ENCODE results near the gene BGN. TPM values are rescaled to one million over a fixed set of nuclear protein-coding genes. Genes with fewer than 3 reads are reported as not detected.

The BGN gene
- polyA plus RNA-seq, 3 donors = not detected

DNA sequence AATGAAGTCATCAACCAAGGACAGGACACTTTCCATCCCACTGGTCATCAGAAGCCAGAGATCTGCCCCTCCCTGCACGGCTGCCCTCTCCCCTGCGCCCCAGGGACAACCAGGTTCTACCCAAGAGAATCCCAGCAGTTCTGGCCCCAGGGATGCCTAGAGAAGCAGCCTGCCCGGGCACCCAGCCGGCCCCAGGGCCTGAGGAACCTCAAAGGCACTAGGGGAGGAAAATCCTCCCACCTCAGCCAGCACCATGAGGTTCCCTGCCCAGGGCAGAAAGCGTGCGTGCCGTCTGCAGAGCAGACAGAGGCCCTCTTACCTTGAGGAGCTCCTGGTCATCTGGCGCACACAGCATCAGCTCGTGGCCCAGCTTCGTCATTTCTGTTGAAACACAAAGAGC is 32.5 kb upstream of the BGN start:
- Histone ChIP-seq H4K20me1 (ENCODE audit: insufficient read depth, low read length) (no peaks in the 10 kb centered on the region), H3K4me2 (replicated peaks; ENCODE audit: extremely low read depth, low read length, poor library complexity, severe bottlenecking) (no peak overlapping the region), H3K4me3 (replicated peaks in 1 of 3; ENCODE audit: low read depth in 2 of 3, low read length in 3 of 3) (no peak overlapping the region), H3K27ac (ENCODE audit: low read depth in 1 of 2, low read length in 2 of 2) (no peak overlapping the region), H2AFZ (ENCODE audit: insufficient read depth, low read depth, low read length, poor library complexity, severe bottlenecking) (no peak overlapping the region), H3K79me2 (ENCODE audit: insufficient read depth, low read length) (no peaks in the 10 kb centered on the region), H3K36me3 (replicated peaks in 1 of 2; ENCODE audit: control insufficient read depth in 1 of 2, insufficient read depth in 2 of 2, low read length in 2 of 2) (peaks cover 38 to 60% of the 10 kb centered on the region in 2 donors), H3K9ac (ENCODE audit: insufficient read depth, low read length, poor library complexity, severe bottlenecking) (no peak overlapping the region), H3K4me1 (ENCODE audit: control insufficient read depth in 1 of 2, insufficient read depth in 2 of 2, low read length in 2 of 2) (no peaks in the 10 kb centered on the region), H3K27me3 (ENCODE audit: control insufficient read depth in 2 of 2, insufficient read depth in 2 of 2, low read length in 2 of 2) (no peaks in the 10 kb centered on the region), H3K9me3 (replicated peaks in 1 of 2; ENCODE audit: control insufficient read depth in 1 of 2, insufficient read depth in 1 of 2, low read length in 2 of 2) (no peaks in the 10 kb centered on the region)
- 100% methylated on average over 7 of the region's 10 CpGs for WGBS (ENCODE audit: insufficient coverage)
- TF ChIP-seq, protein P1, sequence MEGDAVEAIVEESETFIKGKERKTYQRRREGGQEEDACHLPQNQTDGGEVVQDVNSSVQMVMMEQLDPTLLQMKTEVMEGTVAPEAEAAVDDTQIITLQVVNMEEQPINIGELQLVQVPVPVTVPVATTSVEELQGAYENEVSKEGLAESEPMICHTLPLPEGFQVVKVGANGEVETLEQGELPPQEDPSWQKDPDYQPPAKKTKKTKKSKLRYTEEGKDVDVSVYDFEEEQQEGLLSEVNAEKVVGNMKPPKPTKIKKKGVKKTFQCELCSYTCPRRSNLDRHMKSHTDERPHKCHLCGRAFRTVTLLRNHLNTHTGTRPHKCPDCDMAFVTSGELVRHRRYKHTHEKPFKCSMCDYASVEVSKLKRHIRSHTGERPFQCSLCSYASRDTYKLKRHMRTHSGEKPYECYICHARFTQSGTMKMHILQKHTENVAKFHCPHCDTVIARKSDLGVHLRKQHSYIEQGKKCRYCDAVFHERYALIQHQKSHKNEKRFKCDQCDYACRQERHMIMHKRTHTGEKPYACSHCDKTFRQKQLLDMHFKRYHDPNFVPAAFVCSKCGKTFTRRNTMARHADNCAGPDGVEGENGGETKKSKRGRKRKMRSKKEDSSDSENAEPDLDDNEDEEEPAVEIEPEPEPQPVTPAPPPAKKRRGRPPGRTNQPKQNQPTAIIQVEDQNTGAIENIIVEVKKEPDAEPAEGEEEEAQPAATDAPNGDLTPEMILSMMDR (IDR thresholded peaks at IDR 0.05) = no peak
- DNase-seq = no peak
- no peaks in the 10 kb centered on the region for H3K9me3 Mint-ChIP-seq
- peaks cover 1% of the 10 kb centered on the region for H3K4me1 Mint-ChIP-seq
- no peak overlapping the region for H3K4me3 Mint-ChIP-seq
- H3K27me3 Mint-ChIP-seq (ENCODE audit: low read depth in 3 of 3) = peaks cover 0 to 8% (median 0%) of the 10 kb centered on the region in 3 donors
- intact Hi-C loops (cut with micrococcal nuclease) = no loop called here
- no peak overlapping the region for H3K27ac Mint-ChIP-seq
- H3K36me3 Mint-ChIP-seq = peaks cover 33 to 55% of the 10 kb centered on the region in 2 donors

DNA sequence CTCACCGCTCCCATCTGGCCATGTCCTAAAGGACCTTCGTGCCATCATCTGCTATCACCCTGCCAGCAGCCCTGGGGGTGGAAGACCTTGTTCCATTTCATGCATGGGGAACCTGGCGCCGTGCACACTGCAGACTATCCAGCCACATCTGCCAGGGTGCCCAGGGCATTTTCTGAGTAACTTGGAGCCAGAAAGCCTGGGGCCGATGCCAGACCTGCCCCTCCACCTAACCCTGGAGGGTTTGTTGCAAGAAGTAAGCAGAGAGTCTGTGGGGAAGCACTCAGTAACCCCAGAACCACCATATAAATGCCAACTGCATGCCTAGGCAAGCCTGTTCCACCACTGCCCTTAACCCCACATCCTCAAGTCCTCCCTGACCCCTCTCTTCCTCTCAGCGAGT is 31.7 kb upstream of the BGN start:
- Histone ChIP-seq H3K79me2 (ENCODE audit: insufficient read depth, low read length) (peaks cover 6% of the 10 kb centered on the region), H4K20me1 (ENCODE audit: insufficient read depth, low read length) (peaks cover under 1% of the 10 kb centered on the region), H3K4me2 (replicated peaks; ENCODE audit: extremely low read depth, low read length, poor library complexity, severe bottlenecking) (no peak overlapping the region), H3K4me3 (replicated peaks in 1 of 3; ENCODE audit: low read depth in 2 of 3, low read length in 3 of 3) (no peak overlapping the region), H3K9ac (ENCODE audit: insufficient read depth, low read length, poor library complexity, severe bottlenecking) (no peak overlapping the region), H3K4me1 (ENCODE audit: control insufficient read depth in 1 of 2, insufficient read depth in 2 of 2, low read length in 2 of 2) (no peaks in the 10 kb centered on the region), H3K9me3 (replicated peaks in 1 of 2; ENCODE audit: control insufficient read depth in 1 of 2, insufficient read depth in 1 of 2, low read length in 2 of 2) (no peaks in the 10 kb centered on the region), H2AFZ (ENCODE audit: insufficient read depth, low read depth, low read length, poor library complexity, severe bottlenecking) (no peak overlapping the region), H3K27me3 (ENCODE audit: control insufficient read depth in 2 of 2, insufficient read depth in 2 of 2, low read length in 2 of 2) (no peaks in the 10 kb centered on the region), H3K36me3 (replicated peaks in 1 of 2; ENCODE audit: control insufficient read depth in 1 of 2, insufficient read depth in 2 of 2, low read length in 2 of 2) (peaks cover 33 to 59% of the 10 kb centered on the region in 2 donors), H3K27ac (ENCODE audit: low read depth in 1 of 2, low read length in 2 of 2) (no peak overlapping the region)
- TF ChIP-seq, protein P1 (IDR thresholded peaks at IDR 0.05) = no peak
- no peaks in the 10 kb centered on the region for H3K9me3 Mint-ChIP-seq
- intact Hi-C loops (cut with micrococcal nuclease) = no loop called here
- H3K27ac Mint-ChIP-seq = peak overlapping the region in 3 of 7 donors; percentile 23 to 81 (median 39)
- H3K4me3 Mint-ChIP-seq = no peak overlapping the region
- peaks cover 0 to 8% (median 0%) of the 10 kb centered on the region in 3 donors for H3K27me3 Mint-ChIP-seq (ENCODE audit: low read depth in 3 of 3)
- WGBS (ENCODE audit: insufficient coverage) = 100% methylated on average over 2 of the region's 6 CpGs
- DNase-seq = no peak
- peaks cover 3% of the 10 kb centered on the region for H3K4me1 Mint-ChIP-seq
- peaks cover 39 to 55% of the 10 kb centered on the region in 2 donors for H3K36me3 Mint-ChIP-seq

Measured in CD14-positive monocyte (primary cell).